HG02970 (cell line): ENCODE measurements around the gene RGCC.
A peak's percentile ranks its signal among the peaks of the same experiment; 100 is the strongest.

Source experiments
- ATAC-seq: cut with Tn5 transposase; IDR thresholded peaks from one replicate; pipeline ENCODE4 v1.9.1; 2021; ENCODE audit warnings: mild to moderate bottlenecking, moderate library complexity, moderate number of reproducible peaks; ENCODE audit not compliant: unreplicated experiment, low FRiP score

Gene RGCC

GRCh38 chr13:41452462-41452861 is 4.9 kb upstream of the RGCC start:
- ATAC-seq, result no peak

- ATAC-seq, result no peak
Measured at GRCh38 chr13:41453620-41454019, 3.7 kb upstream of the RGCC start.

GRCh38 chr13:41454170-41454569 is 3.2 kb upstream of the RGCC start:
- no peak for ATAC-seq

- no peak for ATAC-seq
Measured at GRCh38 chr13:41455725-41456419, 1.5 kb upstream of the RGCC start.

GRCh38 chr13:41457589-41458186 is 338 bp downstream of the RGCC start:
- ATAC-seq, result no peak

GRCh38 chr13:41458187-41458760 is 924 bp downstream of the RGCC start:
- ATAC-seq, result no peak

GRCh38 chr13:41458761-41459431 is 1.5 kb downstream of the RGCC start:
- ATAC-seq, result no peak

GRCh38 chr13:41459432-41460073 is 2.2 kb downstream of the RGCC start:
- no peak for ATAC-seq

- ATAC-seq, result no peak
Measured at GRCh38 chr13:41460074-41460465, 2.7 kb downstream of the RGCC start.

- no peak for ATAC-seq
Measured at GRCh38 chr13:41460930-41461329, 3.6 kb downstream of the RGCC start.

GRCh38 chr13:41461527-41462139 is 4.3 kb downstream of the RGCC start:
- ATAC-seq, result no peak

GRCh38 chr13:41462427-41462826 is 5.1 kb downstream of the RGCC start:
- ATAC-seq, result no peak

GRCh38 chr13:41463838-41464602 is 6.7 kb downstream of the RGCC start:
- ATAC-seq, result no peak

GRCh38 chr13:41465241-41465847 is 8.0 kb downstream of the RGCC start:
- peak; percentile 78 for ATAC-seq

- ATAC-seq, result no peak
Measured at GRCh38 chr13:41465898-41466320, 8.6 kb downstream of the RGCC start.

- no peak for ATAC-seq
Measured at GRCh38 chr13:41467425-41467945, 10.1 kb downstream of the RGCC start.

GRCh38 chr13:41468631-41469030 is 11.3 kb downstream of the RGCC start:
- ATAC-seq, result no peak

- ATAC-seq, result no peak
Measured at GRCh38 chr13:41470196-41470595, 12.8 kb downstream of the RGCC start.

- no peak for ATAC-seq
Measured at GRCh38 chr13:41471785-41472184, 14.4 kb downstream of the RGCC start.
